ENCODE measurements around the gene TSPAN4.

Gene TSPAN4

DNA sequence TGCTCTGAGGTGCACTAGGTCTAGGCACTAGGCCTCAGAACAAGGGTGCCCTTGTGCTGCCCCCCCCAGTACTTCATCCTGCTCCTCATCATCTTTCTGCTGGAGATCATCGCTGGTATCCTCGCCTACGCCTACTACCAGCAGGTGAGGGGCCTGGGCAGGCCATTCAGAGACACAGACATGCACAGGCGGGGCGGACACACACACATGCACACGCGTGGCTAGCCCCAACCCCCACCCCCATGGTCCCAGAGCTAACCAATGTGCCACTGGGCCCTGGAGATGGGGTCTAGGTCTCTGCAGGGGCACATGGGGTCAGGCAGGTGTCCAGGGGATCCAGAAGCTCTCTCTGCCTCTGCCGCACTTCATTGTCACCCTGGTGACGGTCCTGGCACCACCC, 6.0 kb upstream of the TSPAN4 start:
- DNase-seq (ENCODE audit: low spot score), result no peak

DNA sequence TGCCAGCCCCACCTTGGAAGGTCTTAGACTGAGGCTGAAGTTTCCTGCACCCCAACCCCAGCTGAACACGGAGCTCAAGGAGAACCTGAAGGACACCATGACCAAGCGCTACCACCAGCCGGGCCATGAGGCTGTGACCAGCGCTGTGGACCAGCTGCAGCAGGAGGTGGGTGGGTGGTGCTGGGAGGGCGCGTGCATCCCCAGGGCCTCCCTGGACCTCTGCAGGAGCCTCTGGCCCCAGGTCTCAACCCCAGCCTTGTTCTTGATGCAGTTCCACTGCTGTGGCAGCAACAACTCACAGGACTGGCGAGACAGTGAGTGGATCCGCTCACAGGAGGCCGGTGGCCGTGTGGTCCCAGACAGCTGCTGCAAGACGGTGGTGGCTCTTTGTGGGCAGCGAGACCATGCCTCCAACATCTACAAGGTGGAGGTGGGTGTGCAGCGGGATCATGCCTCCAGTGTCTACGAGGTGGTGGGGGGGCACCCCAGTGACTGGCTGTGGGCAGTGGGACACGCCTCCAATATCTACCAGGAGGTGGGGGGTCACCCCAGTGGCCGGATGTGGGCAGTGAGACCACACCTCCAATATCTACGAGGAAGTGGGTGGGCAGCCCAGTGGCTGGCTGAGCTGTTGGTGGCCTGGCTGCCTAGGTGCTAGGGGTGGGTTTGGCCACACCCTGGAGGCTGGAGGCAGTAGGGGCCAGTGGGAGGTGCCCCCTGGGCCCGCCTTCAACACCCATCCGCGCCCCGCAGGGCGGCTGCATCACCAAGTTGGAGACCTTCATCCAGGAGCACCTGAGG, 5.3 kb upstream of the TSPAN4 start:
- no peak for DNase-seq (ENCODE audit: low spot score)

DNA sequence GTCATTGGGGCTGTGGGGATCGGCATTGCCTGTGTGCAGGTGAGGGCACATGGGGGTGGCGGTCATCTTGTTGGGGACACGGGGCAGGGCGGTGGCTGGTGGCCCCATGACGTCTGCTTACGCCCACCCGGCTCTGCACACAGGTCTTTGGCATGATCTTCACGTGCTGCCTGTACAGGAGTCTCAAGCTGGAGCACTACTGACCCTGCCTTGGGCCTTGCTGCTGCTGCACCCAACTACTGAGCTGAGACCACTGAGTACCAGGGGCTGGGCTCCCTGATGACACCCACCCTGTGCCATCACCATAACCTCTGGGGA, 4.7 kb upstream of the TSPAN4 start:
- DNase-seq (ENCODE audit: low spot score), result no peak

DNA sequence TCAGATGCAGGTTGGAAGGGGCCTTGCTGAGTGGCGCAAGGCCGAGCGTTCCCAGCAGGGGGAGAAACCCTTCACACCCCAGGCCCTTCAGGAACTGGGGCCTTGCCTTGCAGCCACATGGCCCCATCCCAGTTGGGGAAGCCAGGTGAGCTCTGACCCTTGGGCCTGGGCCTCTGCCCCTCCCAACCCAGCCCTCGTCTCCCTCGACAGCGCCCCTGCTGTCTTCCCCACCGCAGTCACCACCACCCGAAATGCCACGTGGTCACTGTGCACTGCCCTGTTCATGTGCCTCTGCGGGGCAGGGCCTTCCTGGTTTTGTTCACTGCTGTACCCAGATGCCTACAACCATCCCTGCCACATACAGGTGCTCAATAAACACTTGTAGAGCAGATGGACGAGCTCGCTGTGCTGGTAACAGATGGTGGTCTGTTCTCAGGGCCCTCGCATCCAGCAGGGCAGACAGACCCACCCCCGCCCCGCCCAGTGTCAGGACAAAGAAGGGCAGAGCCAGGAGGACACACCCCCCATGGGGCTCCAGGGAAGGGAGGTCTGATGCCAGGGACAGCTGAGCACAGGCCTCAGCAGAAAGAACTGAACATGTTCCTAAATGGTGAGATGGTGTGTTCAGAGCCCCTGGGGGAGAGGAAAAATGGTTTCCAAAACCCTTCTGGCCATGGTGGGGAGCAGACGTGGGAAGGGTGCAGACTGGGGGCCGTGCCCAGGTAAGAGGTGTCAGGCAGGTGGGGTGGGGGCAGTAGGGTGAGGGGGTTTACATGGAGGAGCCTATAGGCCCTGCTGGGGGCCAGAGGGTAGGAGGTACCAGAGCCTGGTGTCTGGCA, 4.0 kb upstream of the TSPAN4 start:
- no peak for DNase-seq (ENCODE audit: low spot score)

DNA sequence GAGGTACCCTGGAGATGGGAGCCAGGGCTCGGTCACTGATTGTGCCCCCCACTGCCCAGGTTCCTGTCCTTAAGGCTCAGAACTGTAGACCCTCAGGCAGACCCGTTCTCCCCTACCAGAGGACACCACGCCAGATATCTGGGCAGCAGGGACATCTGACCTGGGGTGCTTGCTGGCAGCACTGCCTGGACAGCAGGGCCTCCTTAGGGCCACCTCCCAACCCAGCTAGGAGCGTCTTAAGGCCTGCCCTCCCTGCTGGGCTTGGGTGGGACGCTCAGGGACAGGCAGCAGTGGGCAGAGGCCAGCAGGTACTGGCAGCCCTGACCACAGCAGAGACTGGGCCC, 3.4 kb upstream of the TSPAN4 start:
- no peak for DNase-seq (ENCODE audit: low spot score)

DNA sequence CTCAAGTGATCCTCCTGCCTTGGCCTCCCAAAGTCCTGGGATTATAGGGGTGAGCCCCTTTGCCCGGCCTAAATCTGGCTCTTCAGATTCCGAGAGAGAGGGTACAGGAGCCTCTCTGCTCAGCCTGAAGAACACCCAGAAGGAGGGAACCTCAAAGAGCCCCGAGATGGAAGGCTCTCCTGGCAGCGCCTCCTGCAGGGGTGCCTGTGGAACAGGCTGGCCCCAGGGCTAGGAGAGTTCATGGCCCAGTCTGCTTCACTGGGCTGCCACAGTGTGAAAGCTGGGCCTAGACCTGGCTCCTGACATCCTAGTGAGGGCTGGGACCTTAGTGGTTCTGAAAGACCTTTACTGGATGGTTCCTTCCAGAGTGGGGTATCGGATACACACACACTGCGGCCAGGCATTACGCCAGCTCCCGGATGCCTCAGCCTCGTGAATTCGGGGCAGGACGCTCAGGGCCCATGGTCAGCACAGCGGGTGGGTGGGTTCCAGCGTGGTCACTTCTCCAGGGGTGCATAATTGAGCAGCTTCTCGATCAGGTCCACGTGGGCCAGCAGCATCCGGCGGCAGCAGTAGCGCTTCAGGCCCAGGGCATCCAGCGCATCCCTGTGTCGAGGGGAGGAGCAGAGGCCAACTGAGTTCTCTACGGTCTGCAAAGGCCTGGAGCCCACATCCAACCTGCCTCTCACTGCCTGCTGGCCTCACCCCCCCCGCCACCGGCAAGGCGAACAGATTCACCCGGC, 2.6 kb upstream of the TSPAN4 start:
- no peak for DNase-seq (ENCODE audit: low spot score)

DNA sequence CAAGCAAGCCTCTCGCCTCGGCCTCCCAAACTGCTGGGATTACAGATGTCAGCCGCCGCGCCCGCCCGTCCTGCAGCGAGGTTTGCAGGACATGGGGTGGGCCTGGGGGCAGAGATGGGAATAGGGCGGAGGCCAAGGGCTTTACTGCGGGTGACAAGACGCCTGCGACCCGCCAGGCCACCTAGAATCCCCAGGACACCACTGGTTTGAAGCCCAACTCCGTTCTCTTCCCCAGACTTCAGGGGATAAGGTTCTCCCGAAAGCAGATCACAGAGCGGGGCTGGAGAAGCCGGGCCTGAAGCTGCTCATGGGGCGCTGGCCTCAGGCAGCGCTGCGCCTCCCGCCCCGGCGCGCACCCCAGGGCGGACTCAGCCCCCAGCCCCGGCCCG, 677 bp upstream of the TSPAN4 start:
- no peak for DNase-seq (ENCODE audit: low spot score)

DNA sequence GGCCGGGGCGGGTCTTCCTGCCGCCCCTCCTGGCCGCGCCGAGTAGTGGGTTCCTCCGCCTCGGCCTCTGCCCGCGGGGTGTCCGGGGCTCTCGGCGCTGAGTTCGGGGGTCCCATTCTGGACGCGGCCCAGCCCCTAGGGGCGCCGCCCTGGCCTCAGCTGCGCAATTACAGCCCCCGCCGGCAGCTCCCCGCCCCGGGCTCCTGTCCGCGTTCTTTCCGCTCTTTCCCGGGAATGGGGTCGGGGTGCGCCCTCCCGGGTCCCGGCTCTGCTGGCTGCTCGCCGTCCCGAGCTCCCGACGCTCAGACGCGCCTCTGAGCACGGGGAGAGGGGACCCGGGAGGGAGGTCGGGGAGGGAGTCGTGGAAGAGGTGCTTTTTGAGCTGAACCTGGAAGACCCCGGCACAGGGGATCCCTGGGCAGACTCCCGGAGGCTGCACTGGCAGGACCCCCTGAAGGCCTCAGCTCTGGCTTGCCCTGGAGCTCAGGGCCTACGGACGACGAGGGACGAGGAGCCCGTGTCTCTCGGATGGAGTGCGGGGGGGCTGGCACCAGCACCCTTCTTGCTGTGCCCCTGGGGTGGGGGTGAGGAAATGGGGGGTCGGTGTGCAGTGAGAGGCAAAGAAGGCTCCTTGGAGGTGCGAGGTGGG, 558 bp downstream of the TSPAN4 start:
- DNase-seq (ENCODE audit: low spot score), result no peak

DNA sequence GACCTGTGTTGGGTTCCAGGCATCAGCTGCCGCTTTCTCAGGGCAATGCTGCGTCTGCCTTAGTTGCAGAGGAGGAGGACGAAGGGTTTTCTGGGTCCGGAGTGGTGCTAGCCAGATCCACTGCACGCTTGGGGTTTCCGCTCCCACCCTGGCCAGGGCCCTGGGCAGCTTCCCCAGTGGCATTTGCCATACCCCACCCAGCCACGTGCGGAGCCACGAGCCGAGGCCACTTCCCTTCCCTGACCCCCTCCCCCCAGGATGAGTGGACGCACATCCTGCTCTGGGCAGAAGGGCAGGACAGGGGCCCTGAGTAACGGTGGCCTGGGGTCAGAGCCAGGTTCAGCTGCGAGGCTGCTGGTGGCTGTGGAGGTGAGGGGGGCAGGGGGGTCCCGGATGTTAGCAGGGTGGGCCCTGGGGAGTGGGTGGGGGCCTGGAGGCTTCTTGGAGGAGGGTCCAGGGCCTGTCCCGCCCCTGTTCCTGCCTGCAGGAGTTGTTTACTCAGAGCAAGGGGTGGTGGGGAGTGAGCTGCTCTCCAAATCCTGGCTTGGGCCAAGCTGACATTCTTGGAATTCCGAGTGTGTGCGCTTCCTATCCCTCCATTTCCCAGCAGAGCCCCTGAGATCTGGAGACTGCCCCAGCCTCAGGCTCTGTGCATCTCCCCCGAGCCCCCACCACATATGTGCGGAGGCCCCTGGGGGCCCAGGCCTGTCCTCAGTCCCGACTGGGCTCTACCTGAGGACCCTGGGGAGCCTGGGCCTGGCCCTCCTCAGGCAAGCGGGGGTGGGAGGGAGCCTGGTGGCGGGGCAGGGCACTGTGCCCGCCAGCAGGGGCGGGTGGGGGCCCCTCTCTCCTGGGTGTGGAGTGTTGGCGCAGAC, 1.4 kb downstream of the TSPAN4 start:
- peak; percentile 97 for DNase-seq (ENCODE audit: low spot score)

DNA sequence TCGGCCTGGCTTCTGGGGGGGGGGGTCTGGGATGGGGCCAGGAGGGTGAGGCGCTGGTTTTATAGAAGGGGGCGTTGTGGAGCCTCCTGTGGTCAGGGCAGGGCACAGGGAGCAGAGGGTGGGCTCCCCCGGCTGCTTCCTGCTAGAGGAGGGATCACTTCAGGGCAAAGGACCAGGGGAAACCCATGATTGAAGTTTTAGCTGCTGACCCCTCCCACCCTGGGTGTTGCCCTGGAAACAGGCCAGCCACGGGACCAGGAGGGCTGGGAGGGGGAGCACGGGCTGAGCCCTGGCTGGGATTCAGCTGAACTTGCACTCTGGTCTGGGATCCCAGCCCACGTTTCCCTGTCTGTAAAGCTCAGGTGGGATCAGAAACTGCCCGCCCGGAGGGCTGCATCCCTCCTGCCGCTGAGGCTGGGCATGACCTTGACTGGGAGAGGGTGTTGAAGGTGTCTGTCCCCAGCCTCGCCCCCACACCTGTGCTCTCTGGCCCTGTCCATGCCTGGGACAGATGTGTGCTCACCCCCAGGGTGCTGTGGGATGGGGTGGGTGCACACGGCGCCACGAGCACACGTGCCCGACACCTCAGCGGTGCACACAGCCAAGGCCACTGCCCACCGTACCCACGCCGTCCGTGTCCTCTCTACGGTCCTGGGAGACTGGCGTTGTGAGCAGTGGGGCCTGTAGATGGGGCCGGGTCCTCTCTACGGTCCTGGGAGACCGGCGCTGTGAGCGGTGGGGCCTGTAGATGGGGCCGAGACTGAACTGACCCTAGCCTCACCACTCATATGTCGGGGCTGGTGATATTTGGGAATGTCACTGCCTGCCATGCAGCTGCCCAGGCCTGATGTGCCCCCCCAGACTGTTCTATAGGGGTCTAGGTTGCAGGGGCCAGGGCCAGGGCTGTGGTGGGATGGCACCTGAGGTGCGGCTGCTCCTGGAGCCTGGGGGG, 2.3 kb downstream of the TSPAN4 start:
- peak; percentile 86 for DNase-seq (ENCODE audit: low spot score)

DNA sequence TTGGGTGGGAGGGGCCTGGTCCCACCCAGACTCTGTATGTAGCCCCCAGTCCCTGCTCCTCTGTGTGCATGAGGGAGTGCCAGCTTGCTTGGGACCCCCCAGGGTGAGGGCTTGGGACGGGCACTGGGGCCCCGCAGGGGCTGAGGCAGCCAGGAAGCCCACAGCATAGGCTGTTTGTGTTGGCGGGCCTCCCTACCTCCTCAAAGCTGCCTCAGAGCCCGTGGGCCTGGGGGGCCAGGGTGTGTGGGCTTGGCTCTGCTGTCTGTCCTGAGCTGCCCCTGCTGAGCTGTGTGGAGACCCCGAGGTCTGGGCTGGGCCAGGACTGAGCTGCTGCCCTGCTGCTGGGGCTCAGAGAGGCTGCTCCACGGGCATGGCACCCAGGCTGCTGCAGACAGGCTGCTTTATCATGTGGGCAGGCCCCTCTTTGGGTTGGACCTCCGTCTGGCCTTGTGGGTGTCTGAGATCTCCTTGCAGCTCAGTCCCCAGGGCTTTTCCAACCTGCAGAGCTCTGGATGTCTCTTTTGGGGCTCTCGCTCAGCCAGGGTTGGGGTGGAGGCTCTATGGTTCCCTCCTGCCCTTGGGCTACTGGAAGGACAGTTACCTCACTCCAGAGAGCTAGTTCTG, 3.3 kb downstream of the TSPAN4 start:
- no peak for DNase-seq (ENCODE audit: low spot score)

DNA sequence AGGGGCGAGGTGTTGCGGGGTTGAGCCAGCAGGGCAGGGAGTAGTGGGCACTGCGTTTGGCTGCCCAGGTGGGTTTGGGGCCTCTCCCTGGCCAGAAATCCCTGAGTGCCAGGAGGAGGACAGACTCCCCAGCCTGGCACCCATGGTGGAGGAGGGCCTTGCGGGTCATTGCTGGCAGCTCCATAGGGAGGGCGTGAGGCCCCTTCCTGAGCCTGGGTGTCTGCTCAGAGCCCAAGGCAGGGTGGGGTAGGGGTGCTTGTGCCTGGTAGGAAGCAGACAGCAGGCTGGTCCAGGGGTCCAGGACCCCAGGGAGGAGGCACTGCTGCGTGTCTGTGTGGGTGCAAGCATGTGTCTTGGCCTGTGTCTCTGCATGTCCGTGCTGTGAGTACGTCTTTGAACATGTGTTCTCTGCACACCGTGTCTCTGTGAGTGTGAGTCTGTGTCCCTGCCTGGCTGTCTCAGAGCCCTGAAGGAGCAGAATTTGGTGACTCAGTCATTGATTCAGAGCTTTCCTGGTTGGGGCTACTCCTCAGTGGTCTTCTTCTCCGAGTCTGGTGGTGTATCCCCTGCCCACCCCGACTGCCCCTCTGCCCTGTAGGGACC, 3.9 kb downstream of the TSPAN4 start:
- no peak for DNase-seq (ENCODE audit: low spot score)

DNA sequence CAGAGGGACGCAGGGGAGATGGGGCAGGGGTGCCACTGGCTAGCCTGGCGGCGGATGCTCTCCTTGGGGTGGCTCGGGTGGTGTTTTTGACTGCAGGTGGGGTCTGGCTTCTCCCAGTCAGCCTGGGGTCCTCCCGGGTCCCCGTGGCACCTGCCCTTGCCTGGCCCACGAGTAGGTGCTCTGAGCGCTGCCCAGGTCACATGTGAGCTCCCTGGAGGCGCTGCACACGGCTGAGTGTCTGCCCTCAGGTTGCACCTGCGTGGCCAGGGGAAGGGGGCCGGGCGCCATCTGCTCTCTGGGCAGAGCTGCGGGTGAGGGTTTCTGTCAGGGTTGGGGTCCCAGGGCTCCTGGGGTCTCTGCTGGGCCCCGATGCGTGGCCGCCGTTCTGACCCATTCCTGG, 5.2 kb downstream of the TSPAN4 start:
- no peak for DNase-seq (ENCODE audit: low spot score)

DNA sequence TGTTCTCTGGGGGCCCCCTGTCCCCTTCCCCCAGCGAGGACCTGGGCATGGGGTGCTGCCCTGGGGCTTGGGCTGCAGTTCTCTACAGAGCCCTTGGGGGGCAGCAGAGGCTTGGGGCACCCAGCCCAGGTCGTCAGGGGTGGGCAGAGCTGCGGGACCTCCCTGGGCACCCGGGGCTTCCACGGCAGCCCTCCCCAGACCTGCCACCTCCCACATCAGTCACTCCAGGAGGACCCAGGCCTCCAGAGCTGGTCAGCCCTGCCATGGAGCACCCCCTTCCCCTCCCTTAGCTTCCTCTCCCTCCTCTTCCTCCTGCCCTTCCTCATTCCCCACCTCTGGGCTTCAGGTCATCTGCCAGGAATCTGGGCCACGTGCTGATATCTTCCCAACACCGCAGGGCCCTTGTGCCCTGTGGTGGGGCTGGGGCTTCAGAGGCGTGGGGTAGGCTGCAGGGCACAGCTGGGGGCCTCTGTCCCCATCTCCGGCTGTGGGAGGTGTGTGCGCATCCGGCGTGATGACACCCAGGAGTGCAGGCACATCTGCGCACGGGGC, 5.8 kb downstream of the TSPAN4 start:
- peak; percentile 85 for DNase-seq (ENCODE audit: low spot score)

DNA sequence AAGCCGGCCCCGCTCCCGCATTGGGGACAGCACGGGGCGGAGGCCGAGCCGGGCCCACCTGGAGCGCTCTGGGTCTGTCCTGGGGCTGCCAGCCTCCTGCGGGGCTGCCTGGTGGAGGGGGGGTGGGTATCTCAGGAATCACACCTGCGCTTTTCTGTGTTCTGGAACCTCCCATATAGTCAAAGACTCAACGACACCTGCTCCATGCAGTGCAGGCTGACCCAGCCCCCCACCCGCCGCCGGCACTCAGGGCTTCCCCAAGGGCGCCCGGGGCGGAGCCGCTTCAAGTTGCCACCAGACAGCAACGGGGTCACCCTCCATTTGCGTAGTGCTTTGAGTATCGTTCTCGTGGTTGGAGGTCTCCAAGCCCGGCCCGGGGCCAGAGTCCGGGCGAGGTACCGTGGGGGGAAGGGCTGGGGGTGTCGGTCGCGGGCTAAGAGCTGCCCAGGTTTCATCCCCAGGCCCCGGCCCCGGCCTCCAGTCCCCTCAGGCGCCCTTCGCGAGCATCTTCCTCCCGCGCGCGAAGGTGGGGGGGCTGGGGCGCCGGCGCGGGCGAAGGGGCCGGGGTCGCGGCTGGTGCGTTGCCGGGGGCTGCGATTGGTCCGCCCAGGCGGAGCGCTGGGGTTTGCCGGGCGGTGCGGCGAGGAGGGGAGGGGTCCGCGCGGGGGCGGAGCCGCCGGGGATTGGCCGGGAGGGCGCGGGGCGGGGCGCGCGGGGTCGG, 6.6 kb downstream of the TSPAN4 start:
- no peak for DNase-seq (ENCODE audit: low spot score)

DNA sequence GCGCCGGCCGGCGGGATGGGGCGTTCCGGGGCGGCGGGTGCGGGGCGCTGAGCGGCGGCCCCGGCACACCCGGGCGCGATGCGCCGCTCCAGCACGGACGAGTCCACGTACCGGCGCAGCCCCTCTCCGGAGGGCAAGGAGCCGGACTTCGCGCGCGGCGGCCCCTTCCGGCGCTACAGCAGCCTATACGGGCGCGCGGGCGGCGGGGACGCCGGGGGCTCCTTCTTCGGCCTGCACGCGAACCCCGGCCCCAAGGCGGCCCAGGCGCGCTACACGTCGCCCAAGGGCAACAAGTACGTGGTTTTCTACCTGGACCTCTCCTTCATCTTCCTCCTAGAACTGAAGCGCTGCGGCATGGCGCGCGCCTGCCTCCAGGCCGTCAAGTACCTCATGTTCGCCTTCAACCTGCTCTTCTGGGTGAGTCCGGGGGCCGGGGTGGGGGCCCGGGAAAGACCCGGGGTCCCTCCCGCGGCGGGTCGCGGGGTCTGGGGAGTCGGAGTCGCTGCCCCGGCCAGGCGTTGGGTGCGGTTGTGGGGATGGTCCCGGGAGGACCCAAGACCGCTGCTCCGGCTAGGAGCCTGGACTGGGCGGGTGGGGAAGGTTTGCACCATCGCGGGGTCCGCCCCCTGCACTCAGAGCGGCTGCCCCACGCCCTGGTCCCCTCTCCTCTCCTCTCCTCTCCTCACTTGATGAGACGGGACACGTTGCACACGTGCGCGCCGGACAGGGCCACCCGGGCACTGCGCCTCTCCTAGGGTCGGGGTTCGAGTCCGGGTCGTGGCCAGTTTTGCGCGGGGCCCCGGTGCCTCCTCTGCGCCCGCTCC, 7.5 kb downstream of the TSPAN4 start:
- DNase-seq (ENCODE audit: low spot score), result no peak
